Measurements from ENCODE around the gene NOS1AP.

Gene NOS1AP

DNA sequence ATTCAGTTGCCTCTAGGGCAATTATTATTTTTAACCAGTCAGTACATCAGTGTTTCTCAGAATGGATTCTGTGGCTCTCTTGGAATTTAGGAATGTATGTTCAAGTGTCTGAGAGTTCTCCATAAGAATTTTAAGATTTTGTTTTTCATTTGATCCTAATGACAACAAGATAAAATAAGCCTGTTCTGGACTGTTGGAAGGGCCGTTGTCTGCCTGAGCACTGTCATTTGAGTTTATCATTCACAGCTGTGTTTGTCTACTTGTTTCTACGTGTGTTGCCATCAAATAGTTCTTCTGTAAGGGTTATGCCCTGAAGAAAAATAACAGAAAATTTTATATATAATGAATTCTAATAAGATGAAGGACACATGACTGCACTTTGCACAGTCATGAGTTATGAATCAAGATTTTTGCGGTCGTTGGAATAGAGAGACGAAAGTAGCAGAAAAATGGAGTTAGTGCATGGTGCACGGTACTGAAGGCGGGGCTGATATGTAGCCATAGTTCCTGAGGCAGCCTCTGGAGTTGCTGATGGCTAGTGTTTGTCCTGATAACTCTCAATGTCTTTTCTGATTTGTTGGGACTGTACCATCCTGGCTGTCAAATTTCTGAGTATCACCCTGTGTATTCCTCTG is 92.5 kb downstream of the NOS1AP start:
- H2AFZ ChIP-seq (ENCODE audit: low read length): no peak overlapping the region

DNA sequence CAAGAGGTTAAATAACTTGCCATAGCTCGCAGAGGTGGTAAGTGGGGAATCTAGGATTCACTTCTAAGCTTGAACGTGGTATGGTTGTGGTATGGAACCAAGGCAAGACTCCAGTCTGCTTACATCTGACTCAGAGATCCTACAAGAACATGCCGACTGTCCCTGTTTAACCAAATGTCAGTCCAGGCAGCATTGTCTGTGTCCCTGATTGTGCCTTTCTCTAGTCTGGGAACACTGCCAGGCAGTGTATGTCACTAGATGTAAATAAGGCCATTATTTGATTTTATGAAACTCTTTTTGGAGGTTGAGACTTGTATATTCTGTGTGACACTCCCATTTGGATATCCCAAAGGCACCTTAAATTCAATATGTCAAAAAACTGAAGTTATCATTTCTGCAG is 96.0 kb downstream of the NOS1AP start:
- no peaks in the 10 kb centered on the region for H3K9me3 ChIP-seq (ENCODE audit: low read length)
- no peaks in the 10 kb centered on the region for H3K4me1 ChIP-seq (ENCODE audit: insufficient read depth, low read length, severe bottlenecking)
- H3K27ac ChIP-seq (ENCODE audit: low read depth, low read length, poor library complexity, severe bottlenecking): no peak overlapping the region
- H3K4me2 ChIP-seq (ENCODE audit: low read length): no peak overlapping the region
- no peak overlapping the region for H2AFZ ChIP-seq (ENCODE audit: low read length)
- H3K79me2 ChIP-seq (ENCODE audit: insufficient read depth, low read length): no peaks in the 10 kb centered on the region
- H3K9ac ChIP-seq (ENCODE audit: low read length): no peak overlapping the region
- H3F3A ChIP-seq (ENCODE audit: insufficient read depth, low read length): no peaks in the 10 kb centered on the region
- no peaks in the 10 kb centered on the region for H4K20me1 ChIP-seq (ENCODE audit: insufficient read depth, low read length)
- TF ChIP-seq, protein P1, sequence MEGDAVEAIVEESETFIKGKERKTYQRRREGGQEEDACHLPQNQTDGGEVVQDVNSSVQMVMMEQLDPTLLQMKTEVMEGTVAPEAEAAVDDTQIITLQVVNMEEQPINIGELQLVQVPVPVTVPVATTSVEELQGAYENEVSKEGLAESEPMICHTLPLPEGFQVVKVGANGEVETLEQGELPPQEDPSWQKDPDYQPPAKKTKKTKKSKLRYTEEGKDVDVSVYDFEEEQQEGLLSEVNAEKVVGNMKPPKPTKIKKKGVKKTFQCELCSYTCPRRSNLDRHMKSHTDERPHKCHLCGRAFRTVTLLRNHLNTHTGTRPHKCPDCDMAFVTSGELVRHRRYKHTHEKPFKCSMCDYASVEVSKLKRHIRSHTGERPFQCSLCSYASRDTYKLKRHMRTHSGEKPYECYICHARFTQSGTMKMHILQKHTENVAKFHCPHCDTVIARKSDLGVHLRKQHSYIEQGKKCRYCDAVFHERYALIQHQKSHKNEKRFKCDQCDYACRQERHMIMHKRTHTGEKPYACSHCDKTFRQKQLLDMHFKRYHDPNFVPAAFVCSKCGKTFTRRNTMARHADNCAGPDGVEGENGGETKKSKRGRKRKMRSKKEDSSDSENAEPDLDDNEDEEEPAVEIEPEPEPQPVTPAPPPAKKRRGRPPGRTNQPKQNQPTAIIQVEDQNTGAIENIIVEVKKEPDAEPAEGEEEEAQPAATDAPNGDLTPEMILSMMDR (IDR thresholded peaks at IDR 0.05; ENCODE audit: low read length): no peak
- no peak for TF ChIP-seq EZH2 (IDR thresholded peaks at IDR 0.05; ENCODE audit: borderline replicate concordance, low read length)
- H3K4me3 ChIP-seq (ENCODE audit: low read depth, low read length, poor library complexity, severe bottlenecking): no peak overlapping the region
- no peaks in the 10 kb centered on the region for H3K9me2 ChIP-seq (ENCODE audit: low read depth, low read length)
- no peaks in the 10 kb centered on the region for H3K27me3 ChIP-seq (ENCODE audit: insufficient read depth, low read length)
- no peaks in the 10 kb centered on the region for H3K36me3 ChIP-seq (ENCODE audit: insufficient read depth, low read length)

More for the DNA sequence above, 92.5 kb downstream of the NOS1AP start:
- H3K4me2 ChIP-seq (ENCODE audit: low read length): no peak overlapping the region
- no peaks in the 10 kb centered on the region for H3K36me3 ChIP-seq (ENCODE audit: insufficient read depth, low read length)
- no peak overlapping the region for H3K27ac ChIP-seq (ENCODE audit: low read depth, low read length, poor library complexity, severe bottlenecking)
- H3K9me2 ChIP-seq (ENCODE audit: low read depth, low read length): no peaks in the 10 kb centered on the region
- H3K9ac ChIP-seq (ENCODE audit: low read length): no peak overlapping the region
- no peaks in the 10 kb centered on the region for H3K4me1 ChIP-seq (ENCODE audit: insufficient read depth, low read length, severe bottlenecking)
- no peaks in the 10 kb centered on the region for H4K20me1 ChIP-seq (ENCODE audit: insufficient read depth, low read length)
- no peaks in the 10 kb centered on the region for H3F3A ChIP-seq (ENCODE audit: insufficient read depth, low read length)
- H3K27me3 ChIP-seq (ENCODE audit: insufficient read depth, low read length): no peaks in the 10 kb centered on the region
- no peaks in the 10 kb centered on the region for H3K79me2 ChIP-seq (ENCODE audit: insufficient read depth, low read length)
- TF ChIP-seq, protein P1 (IDR thresholded peaks at IDR 0.05; ENCODE audit: low read length): no peak
- no peak for TF ChIP-seq EZH2 (IDR thresholded peaks at IDR 0.05; ENCODE audit: borderline replicate concordance, low read length)
- H3K4me3 ChIP-seq (ENCODE audit: low read depth, low read length, poor library complexity, severe bottlenecking): no peak overlapping the region
- no peaks in the 10 kb centered on the region for H3K9me3 ChIP-seq (ENCODE audit: low read length)

DNA sequence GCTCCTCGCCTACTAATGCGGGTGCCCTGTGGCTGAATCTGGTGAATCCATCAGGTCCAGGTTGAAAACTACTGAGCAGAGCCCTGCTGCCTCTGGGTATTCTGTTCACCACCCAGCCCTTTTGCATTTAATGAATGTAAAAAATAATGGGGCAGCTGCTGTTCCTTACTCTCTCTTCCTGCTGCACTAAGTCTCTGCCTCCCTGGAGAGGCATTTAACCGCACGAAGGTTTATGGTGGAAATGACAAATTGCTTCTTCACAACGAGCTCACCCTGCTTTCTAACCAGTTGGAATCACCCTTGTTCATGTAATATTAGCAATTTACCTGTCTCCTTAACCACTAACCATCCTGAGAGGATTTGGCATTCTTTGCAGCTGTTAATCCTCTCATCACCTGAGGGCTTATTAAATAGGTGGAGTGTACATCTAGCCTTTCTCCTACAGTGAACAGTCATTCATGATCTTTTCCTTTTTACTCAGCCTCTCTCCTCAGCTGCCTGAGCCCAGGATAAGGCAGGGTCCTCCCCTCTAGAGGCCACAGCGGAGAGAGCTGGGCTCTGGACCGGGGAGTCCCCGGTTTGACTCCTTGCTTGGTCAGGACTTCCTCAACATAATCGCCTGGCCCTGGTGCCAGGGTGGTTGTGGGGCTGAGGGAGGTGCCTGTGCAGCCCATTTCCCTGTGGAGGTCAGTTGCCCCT is 97.6 kb downstream of the NOS1AP start:
- Histone ChIP-seq H3K27ac (ENCODE audit: low read depth, low read length, poor library complexity, severe bottlenecking) (no peak overlapping the region), H3K9ac (ENCODE audit: low read length) (no peak overlapping the region), H3K4me1 (ENCODE audit: insufficient read depth, low read length, severe bottlenecking) (no peaks in the 10 kb centered on the region), H3K27me3 (ENCODE audit: insufficient read depth, low read length) (no peaks in the 10 kb centered on the region), H3K4me3 (ENCODE audit: low read depth, low read length, poor library complexity, severe bottlenecking) (no peak overlapping the region), H3K9me3 (ENCODE audit: low read length) (no peaks in the 10 kb centered on the region), H3K36me3 (ENCODE audit: insufficient read depth, low read length) (no peaks in the 10 kb centered on the region), H3K9me2 (ENCODE audit: low read depth, low read length) (no peaks in the 10 kb centered on the region), H4K20me1 (ENCODE audit: insufficient read depth, low read length) (no peaks in the 10 kb centered on the region), H3F3A (ENCODE audit: insufficient read depth, low read length) (no peaks in the 10 kb centered on the region), H2AFZ (ENCODE audit: low read length) (no peak overlapping the region), H3K79me2 (ENCODE audit: insufficient read depth, low read length) (no peaks in the 10 kb centered on the region), H3K4me2 (ENCODE audit: low read length) (no peak overlapping the region)
- no peak for TF ChIP-seq EZH2 (IDR thresholded peaks at IDR 0.05; ENCODE audit: borderline replicate concordance, low read length)
- TF ChIP-seq, protein P1 (IDR thresholded peaks at IDR 0.05; ENCODE audit: low read length): no peak

All from OCI-LY1 (cell line).